ENCODE measurements around the gene CARS2.
A peak's percentile ranks its signal among the peaks of the same experiment; 100 is the strongest.
"Not testable (repeated sequence)": the region's sequence is repeated elsewhere in the genome, so short reads cannot be mapped to it uniquely, and the experiment has no call there.

The CARS2 gene

GRCh38 chr13:110705826-110706569 is at the start of gene CARS2:
Gene CARS2 (minus strand): TSS chr13:110706116. CDS start chr13:110706093, 23 bp downstream.
- DNase-seq, result peak; percentile 97

GRCh38 chr13:110748271-110748670 is 42.4 kb upstream of the CARS2 start:
- DNase-seq, result no peak

- no peak for DNase-seq
These were observed 40.5 kb upstream of the CARS2 start for GRCh38 chr13:110746438-110746837.

- DNase-seq, result no peak
These were observed 37.8 kb upstream of the CARS2 start for GRCh38 chr13:110743687-110744086.

GRCh38 chr13:110737555-110737954 is 31.6 kb upstream of the CARS2 start:
- no peak for DNase-seq

- DNase-seq, result no peak
These were observed 28.6 kb upstream of the CARS2 start for GRCh38 chr13:110734561-110734960.

- DNase-seq, result no peak
These were observed 25.2 kb upstream of the CARS2 start for GRCh38 chr13:110731072-110731471.

- peak; percentile 64 for DNase-seq
These were observed 20.8 kb upstream of the CARS2 start for GRCh38 chr13:110726726-110727125.

GRCh38 chr13:110726153-110726552 is 20.2 kb upstream of the CARS2 start:
- not testable (repeated sequence) for DNase-seq

GRCh38 chr13:110723598-110723997 is 17.7 kb upstream of the CARS2 start:
- DNase-seq, result no peak

GRCh38 chr13:110722971-110723370 is 17.1 kb upstream of the CARS2 start:
- no peak for DNase-seq

GRCh38 chr13:110719036-110719710 is 13.3 kb upstream of the CARS2 start:
- DNase-seq, result no peak

GRCh38 chr13:110716247-110716515 is 10.3 kb upstream of the CARS2 start:
- no peak for DNase-seq

- peak; percentile 97 for DNase-seq
These were observed 9.7 kb upstream of the CARS2 start for GRCh38 chr13:110715395-110716246.

- DNase-seq, result peak; percentile 64
These were observed 9.0 kb upstream of the CARS2 start for GRCh38 chr13:110714797-110715394.

GRCh38 chr13:110713981-110714796 is 8.3 kb upstream of the CARS2 start:
- DNase-seq, result peak; percentile 81

- no peak for DNase-seq
These were observed 7.7 kb upstream of the CARS2 start, which contains the start of gene ING1 for GRCh38 chr13:110713642-110713952. Gene ING1 (plus strand): TSS chr13:110713700. CDS start chr13:110714150, 450 bp downstream.

GRCh38 chr13:110712849-110713641 is 7.1 kb upstream of the CARS2 start:
- DNase-seq, result peak; percentile 99

GRCh38 chr13:110712081-110712848 is 6.3 kb upstream of the CARS2 start:
- DNase-seq, result peak; percentile 89

GRCh38 chr13:110706570-110707372 is 855 bp upstream of the CARS2 start:
- no peak for DNase-seq
